Uterus (tissue), 2 donors: ENCODE data around the gene ALDH1L1.

Source experiments
- CTCF ChIP-seq, 4 experiments: fragments of 200-600 bp in 2 of 4; fragments of 450-650 bp in 2 of 4; sonication (generic) in 2 of 4; IDR thresholded peaks; one replicate each; pipeline ENCODE4 v1.5.1; 2016 to 2019; ENCODE audit warnings: antibody characterized with exemption in 4 of 4, mild to moderate bottlenecking in 2 of 4, moderate library complexity in 1 of 4
- POLR2A ChIP-seq, 2 donors: fragments of 450-650 bp; IDR thresholded peaks; one replicate each; pipeline ENCODE4 v1.6.1; 2016; ENCODE audit warnings: antibody characterized with exemption in 2 of 2, mild to moderate bottlenecking in 1 of 2, moderate library complexity in 1 of 2

GRCh38 chr3:126184465-126185000 is 4.1 kb upstream of the ALDH1L1 start:
- no peak for TF ChIP-seq CTCF (IDR thresholded peaks at IDR 0.05)
- TF ChIP-seq POLR2A (IDR thresholded peaks at IDR 0.05): no peak
